Activated naive CD4-positive, alpha-beta T cell treated with anti-CD3 and anti-CD28 coated beads for 36 hours (primary cell): ENCODE results near the gene KLF7. TPM values are rescaled to one million over a fixed set of nuclear protein-coding genes. Genes with fewer than 3 reads are reported as not detected.

ENCODE experiments used
- CTCF ChIA-PET: fragments of 350-600 bp; sonication (Branson Sonifier 250); formaldehyde crosslinking; loops from one replicate; lab custom pipeline; 2021; ENCODE audit warnings: antibody characterized with exemption; lab: Charles Lee
- DNase-seq: peaks from one replicate; pipeline ENCODE4 v3.0.0-alpha.2; 2020
- H3K27ac Mint-ChIP-seq: one replicate; pipeline ENCODE4 v1.8.0; 2021; ENCODE audit warnings: mild to moderate bottlenecking, mixed read lengths
- H3K27me3 Mint-ChIP-seq: one replicate; pipeline ENCODE4 v1.8.0; 2021; ENCODE audit warnings: low read depth, mixed read lengths
- H3K36me3 Mint-ChIP-seq: one replicate; pipeline ENCODE4 v1.8.0; 2021; ENCODE audit warnings: low read depth, mixed read lengths
- H3K4me1 Mint-ChIP-seq: one replicate; pipeline ENCODE4 v1.8.0; 2021; ENCODE audit warnings: low read depth, mixed read lengths
- H3K4me3 Mint-ChIP-seq: one replicate; pipeline ENCODE4 v1.8.0; 2021; ENCODE audit warnings: mild to moderate bottlenecking, moderate library complexity, mixed read lengths
- H3K9me3 Mint-ChIP-seq: one replicate; pipeline ENCODE4 v1.8.0; 2021; ENCODE audit warnings: mixed read lengths
- intact Hi-C: fragments of 100-400 bp; cut with micrococcal nuclease; formaldehyde crosslinking; loops from one replicate; pipeline ENCODE4 v1.15.1; 2023
- total RNA-seq, 2 experiments: library from RNA; stranded (reverse); gene quantifications; one replicate each; pipeline ENCODE4 v1.2.3, GENCODE V29; 2021

The KLF7 gene
- total RNA-seq, 2 experiments from 2014 or later = 30.1 to 32.2 TPM

- CTCF ChIA-PET = interaction anchor here (0.7 kb wide), 1 partner anchor 36 kb away, joined by 4 read pairs; no protein-coding TSS in a partner anchor
These were observed 48.1 kb downstream of the KLF7 start for GRCh38 chr2:207117668-207118067.

GRCh38 chr2:207115715-207116364 is 49.9 kb downstream of the KLF7 start:
- CTCF ChIA-PET = interaction anchor here (0.6 to 1.0 kb wide), 3 partner anchors 78 to 514 kb away, joined by 3 to 4 read pairs (median 3); no protein-coding TSS in a partner anchor
- Mint-ChIP-seq H3K4me3 (no peak overlapping the region), H3K4me1 (peaks cover 24% of the 10 kb centered on the region), H3K27ac (no peak overlapping the region), H3K9me3 (no peaks in the 10 kb centered on the region), H3K36me3 (peaks cover 3% of the 10 kb centered on the region), H3K27me3 (no peaks in the 10 kb centered on the region)
- DNase-seq = no peak
- intact Hi-C loops = no loop called here

More at GRCh38 chr2:207117668-207118067, 48.1 kb downstream of the KLF7 start:
- peaks cover 12% of the 10 kb centered on the region for H3K36me3 Mint-ChIP-seq
- intact Hi-C loops = no loop called here
- no peaks in the 10 kb centered on the region for H3K9me3 Mint-ChIP-seq
- no peak overlapping the region for H3K27ac Mint-ChIP-seq
- peaks cover 26% of the 10 kb centered on the region for H3K4me1 Mint-ChIP-seq
- no peak overlapping the region for H3K4me3 Mint-ChIP-seq
- no peaks in the 10 kb centered on the region for H3K27me3 Mint-ChIP-seq
- DNase-seq = no peak

GRCh38 chr2:207113414-207113813 is 52.3 kb downstream of the KLF7 start:
- Mint-ChIP-seq H3K9me3 (no peaks in the 10 kb centered on the region), H3K27me3 (no peaks in the 10 kb centered on the region), H3K36me3 (peaks cover 3% of the 10 kb centered on the region), H3K4me3 (no peak overlapping the region), H3K4me1 (peaks cover 32% of the 10 kb centered on the region), H3K27ac (no peak overlapping the region)
- no peak for DNase-seq
- CTCF ChIA-PET = no interaction called here
- intact Hi-C loops = no loop called here

GRCh38 chr2:207112785-207113184 is 53.0 kb downstream of the KLF7 start:
- intact Hi-C loops = no loop called here
- peaks cover 36% of the 10 kb centered on the region for H3K4me1 Mint-ChIP-seq
- DNase-seq = no peak
- H3K27ac Mint-ChIP-seq = no peak overlapping the region
- peaks cover 3% of the 10 kb centered on the region for H3K36me3 Mint-ChIP-seq
- no peaks in the 10 kb centered on the region for H3K27me3 Mint-ChIP-seq
- no peak overlapping the region for H3K4me3 Mint-ChIP-seq
- CTCF ChIA-PET = no interaction called here
- H3K9me3 Mint-ChIP-seq = no peaks in the 10 kb centered on the region

- CTCF ChIA-PET = no interaction called here
- H3K4me1 Mint-ChIP-seq = peaks cover 39% of the 10 kb centered on the region
- H3K36me3 Mint-ChIP-seq = peaks cover 5% of the 10 kb centered on the region
- no peak for DNase-seq
- no peak overlapping the region for H3K4me3 Mint-ChIP-seq
- no peak overlapping the region for H3K27ac Mint-ChIP-seq
- H3K27me3 Mint-ChIP-seq = no peaks in the 10 kb centered on the region
- no peaks in the 10 kb centered on the region for H3K9me3 Mint-ChIP-seq
- intact Hi-C loops = no loop called here
These were observed 53.4 kb downstream of the KLF7 start for GRCh38 chr2:207112383-207112782.

- Mint-ChIP-seq H3K27ac (no peak overlapping the region), H3K9me3 (no peaks in the 10 kb centered on the region), H3K36me3 (peaks cover 5% of the 10 kb centered on the region), H3K4me1 (peaks cover 39% of the 10 kb centered on the region), H3K4me3 (no peak overlapping the region), H3K27me3 (no peaks in the 10 kb centered on the region)
- CTCF ChIA-PET = no interaction called here
- intact Hi-C loops = no loop called here
- DNase-seq = no peak
These were observed 54.0 kb downstream of the KLF7 start for GRCh38 chr2:207111757-207112156.

GRCh38 chr2:207110715-207111114 is 55.0 kb downstream of the KLF7 start:
- intact Hi-C loops = no loop called here
- CTCF ChIA-PET = interaction anchor here (1.3 kb wide), 1 partner anchor 57 kb away, joined by 4 read pairs; no protein-coding TSS in a partner anchor
- peaks cover 8% of the 10 kb centered on the region for H3K36me3 Mint-ChIP-seq

GRCh38 chr2:207110310-207110709 is 55.4 kb downstream of the KLF7 start:
- Mint-ChIP-seq H3K4me3 (no peak overlapping the region), H3K36me3 (peaks cover 6% of the 10 kb centered on the region), H3K9me3 (no peaks in the 10 kb centered on the region), H3K27me3 (no peaks in the 10 kb centered on the region), H3K27ac (no peak overlapping the region), H3K4me1 (peaks cover 39% of the 10 kb centered on the region)
- intact Hi-C loops = no loop called here
- DNase-seq = no peak
- CTCF ChIA-PET = interaction anchor here (0.6 to 1.3 kb wide), 3 partner anchors 34 to 57 kb away, joined by 3 to 4 read pairs (median 3); no protein-coding TSS in a partner anchor

More at GRCh38 chr2:207110715-207111114, 55.0 kb downstream of the KLF7 start:
- no peak for DNase-seq
- Mint-ChIP-seq H3K27me3 (no peaks in the 10 kb centered on the region), H3K4me3 (no peak overlapping the region), H3K27ac (no peak overlapping the region), H3K4me1 (peaks cover 39% of the 10 kb centered on the region), H3K9me3 (no peaks in the 10 kb centered on the region)

- peaks cover 8% of the 10 kb centered on the region for H3K36me3 Mint-ChIP-seq
- H3K4me3 Mint-ChIP-seq = no peak overlapping the region
- DNase-seq = no peak
- CTCF ChIA-PET = interaction anchor here (0.6 to 1.3 kb wide), 3 partner anchors 34 to 58 kb away, joined by 3 to 4 read pairs (median 3); no protein-coding TSS in a partner anchor
- H3K27me3 Mint-ChIP-seq = no peaks in the 10 kb centered on the region
- H3K9me3 Mint-ChIP-seq = no peaks in the 10 kb centered on the region
- H3K27ac Mint-ChIP-seq = no peak overlapping the region
- H3K4me1 Mint-ChIP-seq = peaks cover 41% of the 10 kb centered on the region
- intact Hi-C loops = no loop called here
These were observed 56.0 kb downstream of the KLF7 start for GRCh38 chr2:207109768-207110167.

- Mint-ChIP-seq H3K27me3 (no peaks in the 10 kb centered on the region), H3K4me3 (no peak overlapping the region), H3K9me3 (no peaks in the 10 kb centered on the region), H3K4me1 (peaks cover 40% of the 10 kb centered on the region), H3K36me3 (peaks cover 11% of the 10 kb centered on the region), H3K27ac (no peak overlapping the region)
- DNase-seq = no peak
- intact Hi-C loops = no loop called here
- CTCF ChIA-PET = no interaction called here
These were observed 57.3 kb downstream of the KLF7 start for GRCh38 chr2:207108440-207108839.

- H3K27me3 Mint-ChIP-seq = no peaks in the 10 kb centered on the region
- CTCF ChIA-PET = interaction anchor here (1.8 kb wide), 1 partner anchor 365 kb away, joined by 5 read pairs; no protein-coding TSS in a partner anchor
- no peaks in the 10 kb centered on the region for H3K9me3 Mint-ChIP-seq
- peaks cover 36% of the 10 kb centered on the region for H3K4me1 Mint-ChIP-seq
- H3K27ac Mint-ChIP-seq = no peak overlapping the region
- DNase-seq = no peak
- intact Hi-C loops = no loop called here
- no peak overlapping the region for H3K4me3 Mint-ChIP-seq
- peaks cover 11% of the 10 kb centered on the region for H3K36me3 Mint-ChIP-seq
These were observed 58.2 kb downstream of the KLF7 start for GRCh38 chr2:207107551-207107950.

- no peaks in the 10 kb centered on the region for H3K9me3 Mint-ChIP-seq
- peaks cover 35% of the 10 kb centered on the region for H3K4me1 Mint-ChIP-seq
- peaks cover 11% of the 10 kb centered on the region for H3K36me3 Mint-ChIP-seq
- H3K27ac Mint-ChIP-seq = no peak overlapping the region
- intact Hi-C loops = no loop called here
- CTCF ChIA-PET = interaction anchor here (1.8 kb wide), 1 partner anchor 366 kb away, joined by 5 read pairs; no protein-coding TSS in a partner anchor
- no peak for DNase-seq
- H3K4me3 Mint-ChIP-seq = no peak overlapping the region
- no peaks in the 10 kb centered on the region for H3K27me3 Mint-ChIP-seq
These were observed 58.6 kb downstream of the KLF7 start for GRCh38 chr2:207107131-207107530.

GRCh38 chr2:207103132-207103531 is 62.6 kb downstream of the KLF7 start:
- intact Hi-C loops = no loop called here
- CTCF ChIA-PET = no interaction called here

More at GRCh38 chr2:207103132-207103531, 62.6 kb downstream of the KLF7 start:
- H3K27me3 Mint-ChIP-seq = no peaks in the 10 kb centered on the region
- peaks cover 2% of the 10 kb centered on the region for H3K9me3 Mint-ChIP-seq
- DNase-seq = no peak
- no peak overlapping the region for H3K27ac Mint-ChIP-seq
- no peak overlapping the region for H3K4me3 Mint-ChIP-seq
- H3K4me1 Mint-ChIP-seq = peaks cover 24% of the 10 kb centered on the region
- H3K36me3 Mint-ChIP-seq = peaks cover 25% of the 10 kb centered on the region
